ENCODE measurements around the gene ELMO1.

- TF ChIP-seq POLR2A (IDR thresholded peaks at IDR 0.05; ENCODE audit: low read length) (no peak), GATA1 (IDR thresholded peaks at IDR 0.05; ENCODE audit: low read depth, low read length) (no peak)
Measured at GRCh38 chr7:37105762-37106161, 342.9 kb downstream of the ELMO1 start.
